Measurements from ENCODE around the gene RCC1.
"Not testable (repeated sequence)": the region's sequence is repeated elsewhere in the genome, so short reads cannot be mapped to it uniquely, and the experiment has no call there.

Gene RCC1

GRCh38 chr1:28566931-28567330 is 61.1 kb downstream of the RCC1 start:
- no peak for DNase-seq (ENCODE audit: low read depth)
- TF ChIP-seq, protein P1, sequence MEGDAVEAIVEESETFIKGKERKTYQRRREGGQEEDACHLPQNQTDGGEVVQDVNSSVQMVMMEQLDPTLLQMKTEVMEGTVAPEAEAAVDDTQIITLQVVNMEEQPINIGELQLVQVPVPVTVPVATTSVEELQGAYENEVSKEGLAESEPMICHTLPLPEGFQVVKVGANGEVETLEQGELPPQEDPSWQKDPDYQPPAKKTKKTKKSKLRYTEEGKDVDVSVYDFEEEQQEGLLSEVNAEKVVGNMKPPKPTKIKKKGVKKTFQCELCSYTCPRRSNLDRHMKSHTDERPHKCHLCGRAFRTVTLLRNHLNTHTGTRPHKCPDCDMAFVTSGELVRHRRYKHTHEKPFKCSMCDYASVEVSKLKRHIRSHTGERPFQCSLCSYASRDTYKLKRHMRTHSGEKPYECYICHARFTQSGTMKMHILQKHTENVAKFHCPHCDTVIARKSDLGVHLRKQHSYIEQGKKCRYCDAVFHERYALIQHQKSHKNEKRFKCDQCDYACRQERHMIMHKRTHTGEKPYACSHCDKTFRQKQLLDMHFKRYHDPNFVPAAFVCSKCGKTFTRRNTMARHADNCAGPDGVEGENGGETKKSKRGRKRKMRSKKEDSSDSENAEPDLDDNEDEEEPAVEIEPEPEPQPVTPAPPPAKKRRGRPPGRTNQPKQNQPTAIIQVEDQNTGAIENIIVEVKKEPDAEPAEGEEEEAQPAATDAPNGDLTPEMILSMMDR (IDR thresholded peaks at IDR 0.05; ENCODE audit: low read depth, low read length, missing control alignments) = no peak
- in situ Hi-C loops (cut with HindIII; ENCODE audit: low sequenced_read_pairs) = no loop called here
- no peak overlapping the region for H3K4me3 ChIP-seq (ENCODE audit: low read depth, low read length)

- no peak for DNase-seq (ENCODE audit: low read depth)
- TF ChIP-seq, protein P1 (IDR thresholded peaks at IDR 0.05; ENCODE audit: low read depth, low read length, missing control alignments) = no peak
- no peak overlapping the region for H3K4me3 ChIP-seq (ENCODE audit: low read depth, low read length)
- in situ Hi-C loops (cut with HindIII; ENCODE audit: low sequenced_read_pairs) = no loop called here
Observed at GRCh38 chr1:28571911-28572310, 66.1 kb downstream of the RCC1 start.

GRCh38 chr1:28572891-28573290 is 67.0 kb downstream of the RCC1 start:
- DNase-seq (ENCODE audit: low read depth); H3K4me3 ChIP-seq (ENCODE audit: low read depth, low read length); in situ Hi-C loops (cut with HindIII; ENCODE audit: low sequenced_read_pairs): not testable (repeated sequence)

DNA sequence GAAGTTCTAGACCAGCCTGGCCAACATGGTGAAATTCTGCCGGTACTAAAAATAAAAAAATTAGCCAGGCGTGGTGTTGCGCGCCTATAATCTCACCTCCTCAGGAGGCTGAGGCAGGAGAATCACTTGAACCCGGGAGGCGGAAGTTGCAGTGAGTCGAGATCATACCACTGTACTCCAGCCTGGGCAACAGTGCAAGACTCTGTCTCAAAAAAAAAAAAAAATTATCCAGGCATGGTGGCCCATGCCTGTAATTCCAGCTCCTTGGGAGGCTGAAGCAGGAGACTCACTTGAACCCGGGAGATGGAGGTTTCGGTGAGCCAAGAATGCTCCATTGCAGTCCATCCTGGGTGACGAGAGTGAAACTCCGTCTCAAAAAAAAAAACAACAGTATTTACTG is 67.7 kb downstream of the RCC1 start:
- TF ChIP-seq, protein P1 (IDR thresholded peaks at IDR 0.05; ENCODE audit: low read depth, low read length, missing control alignments) = no peak
- in situ Hi-C loops (cut with HindIII; ENCODE audit: low sequenced_read_pairs) = no loop called here
- no peak for DNase-seq (ENCODE audit: low read depth)
- no peak overlapping the region for H3K4me3 ChIP-seq (ENCODE audit: low read depth, low read length)

GRCh38 chr1:28577052-28577678 is 71.3 kb downstream of the RCC1 start:
- H3K4me3 ChIP-seq (ENCODE audit: low read depth, low read length) = no peak overlapping the region
- TF ChIP-seq, protein P1 (IDR thresholded peaks at IDR 0.05; ENCODE audit: low read depth, low read length, missing control alignments) = no peak
- DNase-seq (ENCODE audit: low read depth) = no peak
- in situ Hi-C loops (cut with HindIII; ENCODE audit: low sequenced_read_pairs) = no loop called here

GRCh38 chr1:28577738-28578536 is 72.1 kb downstream of the RCC1 start:
- in situ Hi-C loops (cut with HindIII; ENCODE audit: low sequenced_read_pairs) = no loop called here
- TF ChIP-seq, protein P1 (IDR thresholded peaks at IDR 0.05; ENCODE audit: low read depth, low read length, missing control alignments) = no peak
- DNase-seq (ENCODE audit: low read depth) = no peak
- no peak overlapping the region for H3K4me3 ChIP-seq (ENCODE audit: low read depth, low read length)

DNA sequence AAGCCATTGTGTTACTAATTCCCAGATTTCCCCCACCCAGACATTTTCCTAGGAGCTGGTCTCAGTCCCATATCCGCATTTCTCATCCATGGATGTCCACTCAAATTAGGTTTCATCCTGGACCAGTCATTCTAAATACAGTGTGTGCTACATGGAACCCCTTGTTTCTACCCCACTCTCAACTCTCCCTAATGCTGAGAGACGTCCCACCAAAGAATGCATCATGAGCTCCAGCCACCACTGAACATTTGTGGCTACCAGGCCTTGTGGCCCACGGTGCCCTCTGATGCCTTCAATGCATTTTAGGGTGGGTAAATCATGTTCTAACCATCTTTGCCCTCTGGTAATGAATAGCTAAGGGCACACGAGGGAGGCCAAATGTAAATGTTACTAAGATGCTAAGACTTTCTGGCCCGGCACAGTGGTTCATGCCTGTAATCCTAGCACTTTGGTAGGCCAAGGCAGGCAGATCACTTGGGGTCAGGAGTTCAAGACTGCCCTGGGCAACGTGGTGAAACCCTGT is 72.9 kb downstream of the RCC1 start:
- TF ChIP-seq, protein P1 (IDR thresholded peaks at IDR 0.05; ENCODE audit: low read depth, low read length, missing control alignments) = no peak
- H3K4me3 ChIP-seq (ENCODE audit: low read depth, low read length) = no peak overlapping the region
- DNase-seq (ENCODE audit: low read depth) = no peak
- in situ Hi-C loops (cut with HindIII; ENCODE audit: low sequenced_read_pairs) = no loop called here

Data from astrocyte of the cerebellum (primary cell).